ENCODE measurements around the gene NACC1. TPM values are rescaled to one million over a fixed set of nuclear protein-coding genes. Genes with fewer than 3 reads are reported as not detected.

NACC1 gene
- total RNA-seq, 1 experiment from 2014 or later = 80.9 TPM

DNA sequence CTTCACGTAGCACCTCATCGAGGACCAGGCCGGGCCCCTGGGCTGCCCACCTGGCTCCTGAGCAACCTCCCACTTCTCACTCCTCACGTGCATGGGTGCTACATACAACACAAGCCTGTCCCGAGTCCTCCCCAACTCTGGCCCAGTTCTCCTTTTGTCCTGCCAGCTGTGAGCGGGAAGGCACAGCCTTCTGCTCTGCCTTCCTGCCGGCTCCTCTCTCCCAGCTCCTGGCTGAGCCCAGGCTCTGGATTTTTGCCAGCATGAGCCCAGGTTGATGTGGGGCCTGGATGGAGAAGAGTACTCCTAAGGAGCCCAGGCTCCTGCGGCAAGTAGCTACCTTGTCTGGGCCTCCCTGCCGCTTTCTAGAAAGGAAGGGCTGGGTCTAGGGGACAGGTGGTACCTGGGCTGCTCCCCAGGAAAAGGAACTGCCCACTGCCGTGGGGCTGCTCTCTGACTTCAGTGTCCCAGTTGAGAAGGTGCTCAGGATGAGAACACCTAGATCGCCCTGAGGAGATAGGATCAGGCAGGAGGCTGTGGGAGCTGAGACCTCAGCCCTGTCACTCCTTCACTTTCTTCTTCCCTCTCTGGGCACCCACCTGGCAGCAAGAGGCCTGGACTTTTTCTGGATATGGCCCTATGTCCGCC lies 39.0 kb upstream of the NACC1 start:
- CTCF ChIA-PET = interaction anchor here (0.8 kb wide), 1 partner anchor 94 kb away, joined by 3 read pairs; no protein-coding TSS in a partner anchor
- no TSS peak for BruUV-seq (replicated peaks)
- peaks cover 21% of the 10 kb centered on the region for H3K4me1 Mint-ChIP-seq (ENCODE audit: low read depth, unreplicated experiment)
- peaks cover 5% of the 10 kb centered on the region for H3K36me3 Mint-ChIP-seq (ENCODE audit: insufficient read depth, unreplicated experiment)
- no peak for DNase-seq
- no peaks in the 10 kb centered on the region for H3K27me3 Mint-ChIP-seq (ENCODE audit: unreplicated experiment)
- no peak overlapping the region for H3K27ac Mint-ChIP-seq (ENCODE audit: unreplicated experiment)
- H3K4me3 Mint-ChIP-seq (ENCODE audit: low read depth, unreplicated experiment) = no peak overlapping the region
- intact Hi-C loops (cut with micrococcal nuclease; ENCODE audit: unreplicated experiment) = no loop called here
- TF ChIP-seq, protein P1, sequence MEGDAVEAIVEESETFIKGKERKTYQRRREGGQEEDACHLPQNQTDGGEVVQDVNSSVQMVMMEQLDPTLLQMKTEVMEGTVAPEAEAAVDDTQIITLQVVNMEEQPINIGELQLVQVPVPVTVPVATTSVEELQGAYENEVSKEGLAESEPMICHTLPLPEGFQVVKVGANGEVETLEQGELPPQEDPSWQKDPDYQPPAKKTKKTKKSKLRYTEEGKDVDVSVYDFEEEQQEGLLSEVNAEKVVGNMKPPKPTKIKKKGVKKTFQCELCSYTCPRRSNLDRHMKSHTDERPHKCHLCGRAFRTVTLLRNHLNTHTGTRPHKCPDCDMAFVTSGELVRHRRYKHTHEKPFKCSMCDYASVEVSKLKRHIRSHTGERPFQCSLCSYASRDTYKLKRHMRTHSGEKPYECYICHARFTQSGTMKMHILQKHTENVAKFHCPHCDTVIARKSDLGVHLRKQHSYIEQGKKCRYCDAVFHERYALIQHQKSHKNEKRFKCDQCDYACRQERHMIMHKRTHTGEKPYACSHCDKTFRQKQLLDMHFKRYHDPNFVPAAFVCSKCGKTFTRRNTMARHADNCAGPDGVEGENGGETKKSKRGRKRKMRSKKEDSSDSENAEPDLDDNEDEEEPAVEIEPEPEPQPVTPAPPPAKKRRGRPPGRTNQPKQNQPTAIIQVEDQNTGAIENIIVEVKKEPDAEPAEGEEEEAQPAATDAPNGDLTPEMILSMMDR (IDR thresholded peaks at IDR 0.05; ENCODE audit: unreplicated experiment) = no peak
- H3K9me3 Mint-ChIP-seq (ENCODE audit: low read depth, unreplicated experiment) = no peaks in the 10 kb centered on the region

DNA sequence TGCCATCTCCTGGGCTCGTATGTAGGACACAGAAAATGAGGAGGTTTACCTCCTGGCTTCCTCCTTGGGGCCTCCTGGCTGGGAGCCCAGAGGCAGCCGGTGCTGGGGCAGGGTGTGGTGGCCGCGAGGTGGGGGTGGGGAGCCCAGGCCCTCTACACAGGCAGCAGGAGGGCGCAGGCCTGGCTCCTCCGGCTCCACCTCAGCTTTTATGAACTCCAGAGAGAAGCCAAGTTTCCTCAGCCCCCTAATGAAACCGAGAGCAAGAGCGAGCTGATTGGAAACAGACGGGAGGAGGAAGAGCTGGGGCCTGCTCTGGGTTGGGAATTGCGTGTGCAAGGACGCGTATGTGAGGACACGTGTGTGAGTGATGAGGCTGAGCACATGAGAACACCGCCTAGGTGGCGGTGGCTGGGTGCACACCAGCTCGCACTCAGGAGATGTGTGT lies 38.5 kb upstream of the NACC1 start:
- H3K4me1 Mint-ChIP-seq (ENCODE audit: low read depth, unreplicated experiment) = peaks cover 21% of the 10 kb centered on the region
- no peaks in the 10 kb centered on the region for H3K27me3 Mint-ChIP-seq (ENCODE audit: unreplicated experiment)
- peaks cover 5% of the 10 kb centered on the region for H3K36me3 Mint-ChIP-seq (ENCODE audit: insufficient read depth, unreplicated experiment)
- CTCF ChIA-PET = interaction anchor here (0.6 kb wide), 1 partner anchor 194 kb away, joined by 3 read pairs; no protein-coding TSS in a partner anchor
- TF ChIP-seq, protein P1 (IDR thresholded peaks at IDR 0.05; ENCODE audit: unreplicated experiment) = no peak
- no peaks in the 10 kb centered on the region for H3K9me3 Mint-ChIP-seq (ENCODE audit: low read depth, unreplicated experiment)
- intact Hi-C loops (cut with micrococcal nuclease; ENCODE audit: unreplicated experiment) = no loop called here
- H3K4me3 Mint-ChIP-seq (ENCODE audit: low read depth, unreplicated experiment) = no peak overlapping the region
- H3K27ac Mint-ChIP-seq (ENCODE audit: unreplicated experiment) = no peak overlapping the region
- peak; percentile 59 for DNase-seq
- BruUV-seq (replicated peaks) = no TSS peak

DNA sequence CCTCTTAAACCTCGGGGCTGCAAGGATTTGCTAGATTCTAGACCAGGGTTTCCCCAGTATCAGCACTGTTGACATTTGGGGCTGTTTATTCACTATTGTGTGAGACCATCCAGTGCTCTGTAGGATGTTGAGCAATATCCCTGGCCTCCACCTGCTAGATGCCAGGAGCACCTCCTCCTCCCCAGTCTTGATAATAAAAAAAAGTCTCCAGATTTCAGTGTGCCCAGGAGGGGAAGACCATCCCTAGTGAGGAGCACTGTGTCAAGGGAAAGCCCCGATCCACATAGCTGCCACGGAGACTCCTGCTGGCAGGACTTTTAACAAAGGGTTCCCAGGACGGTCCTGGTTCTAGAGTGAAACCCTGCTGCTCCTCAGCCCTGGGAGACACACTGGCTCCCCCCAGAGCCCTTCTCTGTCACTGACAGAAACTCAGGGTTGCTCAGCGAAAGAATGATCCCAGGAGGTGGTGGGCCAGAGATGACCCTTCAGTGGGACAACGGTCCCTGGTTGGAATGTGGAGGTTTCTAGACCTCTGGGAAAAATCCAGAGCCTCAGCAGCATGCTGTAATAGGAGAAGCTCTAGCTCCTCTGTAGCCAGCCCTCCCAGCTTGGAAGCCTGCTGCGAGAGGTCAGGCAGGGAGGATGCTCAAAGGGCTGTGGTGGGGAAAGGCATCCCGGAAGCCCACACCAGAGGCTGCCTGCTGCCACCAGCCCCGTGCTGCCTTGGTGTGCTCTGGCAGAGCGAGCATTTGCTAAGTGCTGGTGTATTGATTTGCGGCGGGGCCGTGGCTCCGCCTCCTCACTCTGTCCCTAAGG lies 35.7 kb upstream of the NACC1 start:
- Mint-ChIP-seq H3K4me3 (ENCODE audit: low read depth, unreplicated experiment) (no peak overlapping the region), H3K36me3 (ENCODE audit: insufficient read depth, unreplicated experiment) (no peaks in the 10 kb centered on the region), H3K4me1 (ENCODE audit: low read depth, unreplicated experiment) (peaks cover 31% of the 10 kb centered on the region), H3K27me3 (ENCODE audit: unreplicated experiment) (no peaks in the 10 kb centered on the region), H3K27ac (ENCODE audit: unreplicated experiment) (peak overlapping the region; percentile 17), H3K9me3 (ENCODE audit: low read depth, unreplicated experiment) (no peaks in the 10 kb centered on the region)
- intact Hi-C loops (cut with micrococcal nuclease; ENCODE audit: unreplicated experiment) = no loop called here
- DNase-seq = peak; percentile 74
- no TSS peak for BruUV-seq (replicated peaks)
- CTCF ChIA-PET = interaction anchor here (1.0 to 1.7 kb wide), 4 partner anchors 12 to 105 kb away, joined by 4 to 6 read pairs (median 4); no protein-coding TSS in a partner anchor
- TF ChIP-seq, protein P1 (IDR thresholded peaks at IDR 0.05; ENCODE audit: unreplicated experiment) = no peak

DNA sequence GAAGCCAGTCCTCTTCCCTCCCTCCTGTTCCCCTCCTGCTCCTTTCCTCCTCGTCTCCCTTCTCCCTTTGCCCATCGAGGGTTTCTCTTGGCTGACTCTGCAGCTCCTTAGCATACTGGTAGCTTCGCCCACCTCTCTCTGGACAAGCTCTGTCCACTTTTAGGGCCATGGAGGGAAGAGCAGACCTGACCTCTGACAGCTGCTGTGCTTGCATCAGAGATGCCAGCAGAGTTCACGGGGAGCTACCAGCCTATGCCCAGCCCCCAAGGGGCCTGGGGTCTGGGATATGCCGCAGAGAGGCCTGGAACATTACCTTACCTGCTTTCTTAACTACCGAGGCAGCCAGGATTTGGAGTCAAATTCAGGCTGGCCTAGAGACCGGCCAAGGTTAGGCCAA lies 35.1 kb upstream of the NACC1 start:
- H3K4me1 Mint-ChIP-seq (ENCODE audit: low read depth, unreplicated experiment) = peaks cover 31% of the 10 kb centered on the region
- no TSS peak for BruUV-seq (replicated peaks)
- CTCF ChIA-PET = interaction anchor here (1.0 to 1.7 kb wide), 4 partner anchors 11 to 105 kb away, joined by 4 to 6 read pairs (median 4); no protein-coding TSS in a partner anchor
- H3K27ac Mint-ChIP-seq (ENCODE audit: unreplicated experiment) = peak overlapping the region; percentile 17
- DNase-seq = no peak
- intact Hi-C loops (cut with micrococcal nuclease; ENCODE audit: unreplicated experiment) = no loop called here
- H3K27me3 Mint-ChIP-seq (ENCODE audit: unreplicated experiment) = no peaks in the 10 kb centered on the region
- no peaks in the 10 kb centered on the region for H3K36me3 Mint-ChIP-seq (ENCODE audit: insufficient read depth, unreplicated experiment)
- H3K9me3 Mint-ChIP-seq (ENCODE audit: low read depth, unreplicated experiment) = no peaks in the 10 kb centered on the region
- no peak overlapping the region for H3K4me3 Mint-ChIP-seq (ENCODE audit: low read depth, unreplicated experiment)
- TF ChIP-seq, protein P1 (IDR thresholded peaks at IDR 0.05; ENCODE audit: unreplicated experiment) = no peak

All from Calu3 (cell line).